HUES48 (cell line): ENCODE measurements around the gene WSCD2.
"Not testable (repeated sequence)": the region's sequence is repeated elsewhere in the genome, so short reads cannot be mapped to it uniquely, and the experiment has no call there.

Experiments
- H3K27ac ChIP-seq: one replicate; pipeline ENCODE4 v1.7.0; 2013; ENCODE audit warnings: low read depth, low read length, inconsistent platforms
- H3K27me3 ChIP-seq: 2 replicates; pipeline ENCODE4 v1.6.1; 2013; ENCODE audit warnings: mild to moderate bottlenecking, low read length; ENCODE audit not compliant: control insufficient read depth, insufficient read depth
- H3K36me3 ChIP-seq: 2 replicates; pipeline ENCODE4 v1.6.1; 2013; ENCODE audit warnings: low read length; ENCODE audit not compliant: control insufficient read depth, insufficient read depth
- H3K4me1 ChIP-seq: 2 replicates; pipeline ENCODE4 v1.6.1; 2013; ENCODE audit warnings: mild to moderate bottlenecking, low read length; ENCODE audit not compliant: control insufficient read depth, insufficient read depth
- H3K4me3 ChIP-seq: 2 replicates; pipeline ENCODE4 v1.5.1; 2013; ENCODE audit warnings: mild to moderate bottlenecking, low read depth, low read length
- H3K9ac ChIP-seq: 2 replicates; pipeline ENCODE4 v1.6.1; 2013; ENCODE audit warnings: mild to moderate bottlenecking, low read depth, low read length, moderate library complexity
- H3K9me3 ChIP-seq: 2 replicates; pipeline ENCODE4 v1.6.1; 2013; ENCODE audit warnings: low read length; ENCODE audit not compliant: control insufficient read depth, insufficient read depth

Gene WSCD2

DNA sequence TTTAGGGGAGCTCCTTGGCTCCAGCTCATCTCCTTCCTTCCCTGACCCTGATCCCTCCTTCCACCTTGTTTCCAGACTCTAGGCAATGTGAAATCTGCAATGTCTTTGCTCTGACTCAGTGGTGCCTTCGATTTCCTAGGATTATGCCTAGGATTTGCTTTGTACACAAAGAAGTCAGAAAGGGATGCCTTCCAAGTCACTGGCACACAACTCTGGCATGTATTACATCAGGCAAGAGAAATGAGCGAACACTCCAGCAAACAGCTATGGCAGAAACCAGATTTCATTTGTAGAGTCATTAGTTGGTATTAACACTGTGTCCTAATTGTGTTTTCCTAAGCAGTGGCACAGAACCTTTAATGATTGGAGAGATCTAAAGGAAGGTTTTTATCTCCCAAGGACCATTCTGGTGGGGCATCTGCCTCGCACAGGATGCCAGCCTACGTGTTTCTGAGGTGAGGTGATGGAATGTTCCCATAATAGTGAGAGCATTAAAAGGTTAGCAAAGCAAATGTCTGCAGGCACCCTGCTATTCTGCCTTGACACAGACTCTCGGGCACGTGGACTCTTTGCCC is 84.9 kb downstream of the WSCD2 start:
- H3K36me3 ChIP-seq: no peaks in the 10 kb centered on the region

DNA sequence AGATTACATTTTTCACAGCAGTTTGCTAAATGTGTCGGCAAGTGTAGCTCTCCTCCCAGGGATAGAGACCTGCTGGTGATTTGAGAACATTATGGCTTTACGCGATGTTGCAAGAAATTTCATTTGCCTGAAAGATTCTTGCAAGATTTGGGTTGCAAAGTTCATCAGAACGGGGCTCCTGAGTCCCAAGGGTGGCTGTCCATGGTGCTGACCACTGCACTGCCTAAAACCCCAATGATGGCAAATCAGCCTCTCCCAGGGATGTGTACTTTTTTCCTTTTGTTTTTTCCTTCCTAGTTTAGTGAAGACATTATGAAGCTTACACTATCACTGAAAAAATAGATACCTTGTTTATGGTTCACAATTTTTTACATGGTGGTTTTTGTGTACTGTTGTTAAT is 85.4 kb downstream of the WSCD2 start:
- Histone ChIP-seq H3K36me3 (no peaks in the 10 kb centered on the region), H3K9me3 (no peaks in the 10 kb centered on the region), H3K9ac (no peak overlapping the region), H3K27ac (no peak overlapping the region), H3K4me1 (peaks cover 14% of the 10 kb centered on the region), H3K4me3 (no peak overlapping the region), H3K27me3 (no peaks in the 10 kb centered on the region)

More for the DNA sequence above, 84.9 kb downstream of the WSCD2 start:
- H3K27ac ChIP-seq: no peak overlapping the region
- no peak overlapping the region for H3K4me3 ChIP-seq
- H3K27me3 ChIP-seq: no peaks in the 10 kb centered on the region
- no peaks in the 10 kb centered on the region for H3K9me3 ChIP-seq
- H3K9ac ChIP-seq: no peak overlapping the region
- H3K4me1 ChIP-seq: peaks cover 14% of the 10 kb centered on the region

DNA sequence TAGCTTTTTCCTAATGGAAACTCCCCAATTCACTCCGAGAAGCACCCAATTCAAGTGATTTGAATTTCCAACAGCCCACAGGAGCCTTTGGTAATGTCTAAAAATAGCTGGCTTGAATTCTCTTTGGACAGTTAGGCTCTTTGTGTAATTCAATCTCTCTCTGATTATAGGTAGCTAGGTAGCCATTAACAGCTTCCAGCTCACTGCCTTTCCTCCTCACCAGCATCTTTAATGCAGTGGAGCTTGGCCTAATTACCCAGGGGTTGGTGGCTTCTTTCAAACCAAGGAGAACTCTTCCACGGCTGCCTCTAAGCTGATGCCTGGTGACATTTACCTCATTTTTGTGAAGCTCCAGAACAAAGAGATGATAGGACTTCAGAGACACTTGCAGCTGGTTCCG is 86.4 kb downstream of the WSCD2 start:
- Histone ChIP-seq H3K4me3 (no peak overlapping the region), H3K9me3 (no peaks in the 10 kb centered on the region), H3K27ac (no peak overlapping the region), H3K9ac (no peak overlapping the region), H3K36me3 (no peaks in the 10 kb centered on the region), H3K27me3 (no peaks in the 10 kb centered on the region), H3K4me1 (peaks cover 12% of the 10 kb centered on the region)

DNA sequence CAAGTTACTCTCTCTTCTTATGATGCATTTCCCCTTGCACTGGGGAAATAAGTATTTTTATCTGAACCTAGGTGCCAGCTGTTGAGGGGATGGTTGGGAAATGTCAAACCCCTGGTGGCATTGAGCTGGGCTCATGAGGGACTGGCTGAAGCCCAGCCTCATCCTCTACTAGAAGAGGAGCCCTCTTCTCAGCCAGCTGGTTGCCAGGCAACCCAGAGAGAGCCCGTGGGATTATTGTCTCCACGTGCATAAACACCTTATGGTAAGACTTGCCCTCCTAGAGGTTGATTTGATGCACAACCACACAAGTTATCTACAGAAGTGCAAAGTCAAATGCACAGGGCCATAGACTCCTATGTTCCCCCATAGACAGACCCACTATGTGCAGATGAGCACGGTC is 89.8 kb downstream of the WSCD2 start:
- Histone ChIP-seq H3K9ac (no peak overlapping the region), H3K27me3 (no peaks in the 10 kb centered on the region), H3K36me3 (no peaks in the 10 kb centered on the region), H3K9me3 (no peaks in the 10 kb centered on the region), H3K4me3 (no peak overlapping the region), H3K27ac (no peak overlapping the region), H3K4me1 (peaks cover 4% of the 10 kb centered on the region; the same call in 1 of the 2 replicates)

DNA sequence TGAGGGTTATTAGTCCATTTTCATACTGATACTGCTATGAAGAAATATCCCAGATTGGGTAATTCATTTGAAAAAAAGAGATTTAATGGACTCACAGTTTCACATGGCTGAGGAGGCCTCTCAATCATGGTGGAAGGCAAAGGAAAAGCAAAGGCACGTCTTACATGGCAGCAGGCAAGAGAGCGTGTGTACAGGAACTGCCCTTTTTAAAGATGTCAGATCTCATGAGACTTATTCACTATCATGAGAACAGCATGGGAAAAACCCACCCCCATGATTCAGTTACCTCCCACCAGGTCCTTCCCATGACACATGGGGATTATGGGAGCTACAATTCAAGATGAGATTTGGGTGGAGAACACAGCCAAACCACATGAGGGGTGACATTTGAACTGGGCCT is 96.0 kb downstream of the WSCD2 start:
- H3K27me3 ChIP-seq, H3K36me3 ChIP-seq, H3K4me1 ChIP-seq, H3K27ac ChIP-seq, H3K4me3 ChIP-seq, H3K9me3 ChIP-seq, H3K9ac ChIP-seq: not testable (repeated sequence)

DNA sequence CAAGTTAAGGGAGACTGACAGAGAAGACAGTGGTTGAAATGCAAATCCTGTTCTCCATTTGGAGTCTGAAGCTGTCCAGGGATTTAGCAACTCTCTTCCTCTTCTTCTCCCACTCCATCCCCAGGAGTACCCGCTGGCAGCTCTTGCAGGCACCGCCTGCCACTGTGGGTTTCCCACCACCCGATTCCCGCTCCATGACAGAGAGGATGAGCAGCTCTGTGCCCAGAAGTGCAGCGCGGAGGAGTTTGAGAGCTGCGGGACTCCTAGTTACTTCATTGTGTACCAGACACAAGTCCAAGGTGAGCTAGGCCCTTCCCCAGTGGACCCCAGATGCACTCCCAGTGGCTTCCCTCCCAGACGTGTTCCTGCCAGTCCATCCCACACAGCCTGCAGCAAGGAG is 97.8 kb downstream of the WSCD2 start:
- H3K27ac ChIP-seq: no peak overlapping the region
- no peak overlapping the region for H3K4me3 ChIP-seq
- no peak overlapping the region for H3K9ac ChIP-seq
- no peaks in the 10 kb centered on the region for H3K36me3 ChIP-seq
- no peaks in the 10 kb centered on the region for H3K9me3 ChIP-seq
- H3K27me3 ChIP-seq: no peaks in the 10 kb centered on the region
- H3K4me1 ChIP-seq: no peaks in the 10 kb centered on the region; the same call in 1 of the 2 replicates

DNA sequence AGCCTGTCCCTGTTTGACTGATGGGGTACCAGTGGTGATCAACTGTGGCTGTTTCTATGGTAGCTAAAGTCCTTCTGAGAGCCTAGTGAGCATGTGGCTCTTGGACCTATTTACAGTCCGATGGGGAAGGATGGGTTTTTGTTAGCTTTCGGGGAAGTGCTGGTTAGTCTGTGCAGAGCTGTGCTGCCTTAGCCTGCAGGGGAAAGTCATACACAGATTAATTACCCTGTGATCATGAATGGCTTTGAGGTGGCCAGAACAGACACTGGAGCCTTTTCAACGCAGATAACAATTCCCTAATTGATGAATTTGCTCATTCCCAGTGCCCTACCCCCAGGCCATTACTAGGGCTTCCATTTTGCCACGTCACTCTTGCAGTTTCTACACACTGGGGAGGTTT is 99.7 kb downstream of the WSCD2 start:
- no peak overlapping the region for H3K27ac ChIP-seq
- no peaks in the 10 kb centered on the region; the same call in 1 of the 2 replicates for H3K4me1 ChIP-seq
- H3K4me3 ChIP-seq: no peak overlapping the region
- no peaks in the 10 kb centered on the region for H3K9me3 ChIP-seq
- H3K27me3 ChIP-seq: no peaks in the 10 kb centered on the region
- no peak overlapping the region for H3K9ac ChIP-seq
- no peaks in the 10 kb centered on the region for H3K36me3 ChIP-seq

DNA sequence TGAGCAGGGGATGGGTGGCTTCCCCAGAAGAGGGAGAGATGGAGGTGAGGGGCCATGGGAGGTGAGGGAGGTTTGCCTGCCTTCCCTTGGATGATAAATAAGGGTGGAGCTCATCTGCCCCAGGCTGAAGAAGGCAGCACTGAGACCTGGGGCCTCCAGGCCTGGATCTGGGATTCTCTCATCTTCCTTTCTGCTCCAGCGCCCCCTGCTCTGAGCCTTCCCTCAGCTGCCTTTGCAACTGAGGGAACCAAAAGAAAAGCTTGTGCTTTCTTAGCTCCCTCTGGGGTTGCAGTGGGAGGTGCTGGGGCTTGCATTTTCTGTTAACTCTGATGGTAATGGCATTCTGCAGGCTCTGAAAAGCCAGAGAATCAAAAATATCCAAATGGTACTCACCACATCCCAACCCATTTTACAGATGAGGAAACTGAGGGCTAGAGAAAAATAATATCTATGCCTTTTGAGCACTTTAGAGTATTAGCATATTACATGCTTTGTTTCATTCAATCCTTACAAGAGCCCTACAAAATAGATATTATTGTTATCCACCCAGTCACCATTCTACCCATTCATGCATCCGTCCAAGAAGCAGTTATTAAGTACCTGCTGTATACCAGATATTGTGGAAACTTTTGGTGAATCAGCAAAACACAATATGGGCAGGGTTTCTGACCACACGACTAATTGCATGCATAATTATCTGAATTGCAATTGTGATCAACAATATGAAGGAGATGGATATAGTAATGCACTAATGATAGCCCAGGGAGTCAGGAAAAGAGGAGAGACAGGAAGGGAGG is 102.2 kb downstream of the WSCD2 start:
- Histone ChIP-seq H3K4me1 (peaks cover 23% of the 10 kb centered on the region), H3K27me3 (no peaks in the 10 kb centered on the region), H3K9me3 (no peaks in the 10 kb centered on the region), H3K9ac (no peak overlapping the region), H3K27ac (no peak overlapping the region), H3K36me3 (no peaks in the 10 kb centered on the region), H3K4me3 (no peak overlapping the region)

DNA sequence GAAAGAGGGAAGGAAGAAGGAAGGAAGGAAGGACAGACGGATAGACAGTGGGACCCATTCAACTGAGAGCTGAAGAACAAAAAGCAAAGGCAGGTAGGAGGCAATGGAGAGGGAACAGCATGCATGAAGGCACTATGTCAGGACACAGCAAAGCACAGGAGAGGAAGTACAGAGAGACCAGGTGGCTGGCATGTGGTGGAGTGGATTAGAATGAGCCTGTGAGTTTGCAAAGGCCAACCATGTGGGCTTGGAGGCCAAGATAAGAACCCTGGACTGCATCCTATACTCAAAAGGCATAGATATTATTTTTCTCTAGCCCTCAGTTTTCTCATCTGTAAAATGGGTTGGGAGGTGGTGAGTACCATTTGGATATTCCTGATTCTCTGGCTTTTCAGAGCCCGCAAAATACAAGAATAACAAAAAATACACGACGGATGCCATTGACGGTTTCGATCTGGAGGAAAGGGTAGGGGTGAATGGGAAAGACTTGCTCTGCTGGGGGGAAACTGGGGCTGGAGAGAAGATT is 102.9 kb downstream of the WSCD2 start:
- no peak overlapping the region for H3K27ac ChIP-seq
- no peaks in the 10 kb centered on the region for H3K36me3 ChIP-seq
- no peaks in the 10 kb centered on the region for H3K9me3 ChIP-seq
- no peak overlapping the region for H3K4me3 ChIP-seq
- peaks cover 29% of the 10 kb centered on the region for H3K4me1 ChIP-seq
- no peaks in the 10 kb centered on the region for H3K27me3 ChIP-seq
- H3K9ac ChIP-seq: no peak overlapping the region

DNA sequence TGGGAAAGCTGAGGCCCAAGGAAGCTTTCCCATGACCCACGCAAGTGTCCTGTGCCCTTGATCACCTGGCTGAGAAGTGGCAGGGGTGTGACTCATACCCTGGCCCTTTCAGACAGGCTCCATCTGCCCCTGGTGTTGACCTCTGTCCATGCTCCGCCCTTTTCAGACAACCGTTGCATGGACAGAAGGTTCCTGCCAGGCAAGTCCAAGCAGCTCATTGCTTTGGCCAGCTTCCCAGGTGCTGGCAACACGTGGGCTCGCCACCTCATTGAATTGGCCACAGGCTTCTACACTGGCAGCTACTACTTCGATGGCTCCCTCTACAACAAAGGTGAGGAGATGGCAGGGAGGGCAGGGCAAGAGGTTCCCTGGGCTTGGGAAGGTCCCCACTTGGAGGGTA is 103.5 kb downstream of the WSCD2 start:
- Histone ChIP-seq H3K27me3 (no peaks in the 10 kb centered on the region), H3K9ac (no peak overlapping the region), H3K9me3 (no peaks in the 10 kb centered on the region), H3K27ac (no peak overlapping the region), H3K4me1 (peaks cover 31% of the 10 kb centered on the region), H3K36me3 (no peaks in the 10 kb centered on the region), H3K4me3 (no peak overlapping the region)

DNA sequence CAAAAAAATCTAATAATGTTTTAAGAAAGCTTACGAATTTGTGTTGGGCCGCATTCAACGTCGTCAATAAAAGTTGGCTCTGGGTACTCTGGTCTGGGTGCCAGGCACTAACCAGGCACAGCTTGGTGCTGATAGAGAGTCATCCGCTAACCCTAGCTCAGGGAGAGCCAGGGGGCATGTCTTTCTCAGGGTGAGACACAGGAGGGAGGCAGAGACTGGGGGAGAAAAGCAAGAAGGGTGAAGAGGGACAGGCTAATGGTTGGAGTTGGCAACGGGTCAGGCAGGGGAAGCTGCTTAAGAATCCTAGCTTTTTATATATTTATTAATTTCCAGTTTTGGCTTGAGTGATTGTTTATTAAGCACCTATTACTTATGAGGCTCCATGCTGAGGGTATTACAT is 105.1 kb downstream of the WSCD2 start:
- Histone ChIP-seq H3K9me3 (no peaks in the 10 kb centered on the region), H3K4me1 (peaks cover 31% of the 10 kb centered on the region), H3K27ac (no peak overlapping the region), H3K27me3 (no peaks in the 10 kb centered on the region), H3K36me3 (no peaks in the 10 kb centered on the region), H3K9ac (no peak overlapping the region), H3K4me3 (no peak overlapping the region)
